ENCODE data around the gene VPS25.

The VPS25 gene

GRCh38 chr17:42778570-42778969 is 5.3 kb downstream of the VPS25 start:
- H3K4me3 ChIP-seq (ENCODE audit: low read length): no peak overlapping the region
- no peaks in the 10 kb centered on the region for H4K20me1 ChIP-seq (ENCODE audit: control insufficient read depth, insufficient read depth, low read depth, low read length)
- H3K9me2 ChIP-seq (replicated peaks; ENCODE audit: control insufficient read depth, low read length): no peaks in the 10 kb centered on the region
- peaks cover 36% of the 10 kb centered on the region for H3K36me3 ChIP-seq (ENCODE audit: control insufficient read depth, low read length)
- H3K27me3 ChIP-seq (ENCODE audit: control insufficient read depth, low read length): peaks cover 30% of the 10 kb centered on the region
- peaks cover 8% of the 10 kb centered on the region for H3K4me1 ChIP-seq (ENCODE audit: control insufficient read depth, low read length)
- no peak overlapping the region for H3K4me2 ChIP-seq (ENCODE audit: low read length)
- no peak for TF ChIP-seq EZH2phosphoT487 (IDR thresholded peaks at IDR 0.05; ENCODE audit: borderline replicate concordance, low read length)
- TF ChIP-seq CTCF (IDR thresholded peaks at IDR 0.05; ENCODE audit: low read depth, low read length, poor library complexity, severe bottlenecking): no peak
- H3K79me2 ChIP-seq (ENCODE audit: control insufficient read depth, low read length): peaks cover 11% of the 10 kb centered on the region
- no peak overlapping the region for H3K27ac ChIP-seq (ENCODE audit: low read depth, low read length)
- H3F3A ChIP-seq (ENCODE audit: control insufficient read depth, insufficient read depth): no peaks in the 10 kb centered on the region; the same call in 1 of the 2 replicates
- no peaks in the 10 kb centered on the region for H3K9me3 ChIP-seq (ENCODE audit: control insufficient read depth, insufficient read depth, low read length)

GRCh38 chr17:42779304-42779935 is 6.2 kb downstream of the VPS25 start:
- no peak overlapping the region for H3K4me2 ChIP-seq (ENCODE audit: low read length)
- H3K79me2 ChIP-seq (ENCODE audit: control insufficient read depth, low read length): peaks cover 2% of the 10 kb centered on the region

GRCh38 chr17:42779936-42780850 is 6.9 kb downstream of the VPS25 start, which contains the start of gene WNK4:
Gene WNK4, plus strand, starts transcription at chr17:42780610. Its CDS starts 89 bp downstream, at chr17:42780699.
- no peaks in the 10 kb centered on the region for H3K9me2 ChIP-seq (replicated peaks; ENCODE audit: control insufficient read depth, low read length)
- H3K4me2 ChIP-seq (ENCODE audit: low read length): no peak within 1 kb of the TSS
- no peaks in the 10 kb centered on the region for H3K9me3 ChIP-seq (ENCODE audit: control insufficient read depth, insufficient read depth, low read length)
- H3K79me2 ChIP-seq (ENCODE audit: control insufficient read depth, low read length): no peaks in the 10 kb centered on the region
- TF ChIP-seq CTCF (IDR thresholded peaks at IDR 0.05; ENCODE audit: low read depth, low read length, poor library complexity, severe bottlenecking): no peak
- no peak for TF ChIP-seq EZH2phosphoT487 (IDR thresholded peaks at IDR 0.05; ENCODE audit: borderline replicate concordance, low read length)
- peaks cover 33% of the 10 kb centered on the region for H3K36me3 ChIP-seq (ENCODE audit: control insufficient read depth, low read length)
- H4K20me1 ChIP-seq (ENCODE audit: control insufficient read depth, insufficient read depth, low read depth, low read length): no peaks in the 10 kb centered on the region
- H3K4me1 ChIP-seq (ENCODE audit: control insufficient read depth, low read length): no peaks in the 10 kb centered on the region
- no peak within 1 kb of the TSS for H3K27ac ChIP-seq (ENCODE audit: low read depth, low read length)
- H3K4me3 ChIP-seq (ENCODE audit: low read length): no peak within 1 kb of the TSS
- H3K27me3 ChIP-seq (ENCODE audit: control insufficient read depth, low read length): peaks cover 38% of the 10 kb centered on the region
- H3F3A ChIP-seq (ENCODE audit: control insufficient read depth, insufficient read depth): no peaks in the 10 kb centered on the region; the same call in 1 of the 2 replicates

More at GRCh38 chr17:42779304-42779935, 6.2 kb downstream of the VPS25 start:
- Histone ChIP-seq H3K9me3 (ENCODE audit: control insufficient read depth, insufficient read depth, low read length) (no peaks in the 10 kb centered on the region), H3F3A (ENCODE audit: control insufficient read depth, insufficient read depth) (no peaks in the 10 kb centered on the region; the same call in 1 of the 2 replicates), H3K9me2 (replicated peaks; ENCODE audit: control insufficient read depth, low read length) (no peaks in the 10 kb centered on the region), H3K4me1 (ENCODE audit: control insufficient read depth, low read length) (peaks cover 1% of the 10 kb centered on the region), H4K20me1 (ENCODE audit: control insufficient read depth, insufficient read depth, low read depth, low read length) (no peaks in the 10 kb centered on the region), H3K27ac (ENCODE audit: low read depth, low read length) (no peak overlapping the region), H3K4me3 (ENCODE audit: low read length) (no peak overlapping the region), H3K27me3 (ENCODE audit: control insufficient read depth, low read length) (peaks cover 36% of the 10 kb centered on the region), H3K36me3 (ENCODE audit: control insufficient read depth, low read length) (peaks cover 34% of the 10 kb centered on the region)
- no peak for TF ChIP-seq EZH2phosphoT487 (IDR thresholded peaks at IDR 0.05; ENCODE audit: borderline replicate concordance, low read length)
- TF ChIP-seq CTCF (IDR thresholded peaks at IDR 0.05; ENCODE audit: low read depth, low read length, poor library complexity, severe bottlenecking): no peak
